H9 (cell line): ENCODE data around the gene ZSWIM1. TPM values are rescaled to one million over a fixed set of nuclear protein-coding genes. Genes with fewer than 3 reads are reported as not detected.
A peak's percentile ranks its signal among the peaks of the same experiment; 100 is the strongest.

ENCODE experiments used
- DNase-seq: peaks from one replicate; pipeline ENCODE4 v3.0.0-alpha.2; 2017
- H2AFZ ChIP-seq: one replicate; pipeline ENCODE4 v1.6.1; 2013; ENCODE audit warnings: mild to moderate bottlenecking, low read length, control low read depth, moderate library complexity
- H2AK5ac ChIP-seq: 2 replicates; pipeline ENCODE4 v1.6.1; 2013; ENCODE audit warnings: low read length, control low read depth, mixed read lengths; ENCODE audit not compliant: insufficient read length
- H2BK120ac ChIP-seq: one replicate; pipeline ENCODE4 v1.6.1; 2013; ENCODE audit warnings: low read depth, mild to moderate bottlenecking, low read length, control low read depth, inconsistent platforms; ENCODE audit not compliant: poor library complexity, severe bottlenecking
- H2BK12ac ChIP-seq: 2 replicates; pipeline ENCODE4 v1.6.1; 2013; ENCODE audit warnings: low read length, control low read depth, mixed read lengths, low read depth; ENCODE audit not compliant: insufficient read length
- H2BK15ac ChIP-seq: 2 replicates; pipeline ENCODE4 v1.6.1; 2013; ENCODE audit warnings: low read depth, low read length, control low read depth
- H2BK20ac ChIP-seq: one replicate; pipeline ENCODE4 v1.6.1; 2013; ENCODE audit warnings: low read depth, mild to moderate bottlenecking, low read length, control low read depth, inconsistent platforms; ENCODE audit not compliant: poor library complexity, severe bottlenecking
- H2BK5ac ChIP-seq: 2 replicates; pipeline ENCODE4 v1.6.1; 2013; ENCODE audit warnings: low read length, control low read depth, mixed read lengths; ENCODE audit not compliant: insufficient read length
- H3K14ac ChIP-seq: 2 replicates; pipeline ENCODE4 v1.6.1; 2013; ENCODE audit warnings: low read length, control low read depth; ENCODE audit not compliant: insufficient read depth
- H3K18ac ChIP-seq: 2 replicates; pipeline ENCODE4 v1.6.1; 2013; ENCODE audit warnings: low read depth, mild to moderate bottlenecking, mixed read lengths, low read length, control low read depth; ENCODE audit not compliant: insufficient read length
- H3K23ac ChIP-seq: 2 replicates; pipeline ENCODE4 v1.6.1; 2013; ENCODE audit warnings: low read length, control low read depth, mixed read lengths, low read depth; ENCODE audit not compliant: insufficient read length
- H3K23me2 ChIP-seq: 2 replicates; pipeline ENCODE4 v1.6.1; 2013; ENCODE audit warnings: low read depth, mild to moderate bottlenecking, mixed read lengths, low read length, control low read depth; ENCODE audit not compliant: insufficient read length, poor library complexity, severe bottlenecking
- H3K27ac ChIP-seq: 2 replicates; pipeline ENCODE4 v1.5.1; 2013; ENCODE audit warnings: low read length, control low read depth, mixed read lengths, low read depth; ENCODE audit not compliant: insufficient read length
- H3K27me3 ChIP-seq: 2 replicates; pipeline ENCODE4 v1.6.1; 2013; ENCODE audit warnings: low read length, control low read depth, inconsistent platforms; ENCODE audit not compliant: insufficient read depth
- H3K4ac ChIP-seq: 2 replicates; pipeline ENCODE4 v1.6.1; 2013; ENCODE audit warnings: low read depth, mild to moderate bottlenecking, control low read depth, inconsistent platforms, low read length, moderate library complexity
- H3K4me1 ChIP-seq: 2 replicates; pipeline ENCODE4 v1.6.1; 2013; ENCODE audit warnings: low read length, control low read depth, inconsistent platforms; ENCODE audit not compliant: insufficient read depth
- H3K4me2 ChIP-seq: 2 replicates; pipeline ENCODE4 v1.6.1; 2013; ENCODE audit warnings: low read length, control low read depth, mixed read lengths; ENCODE audit not compliant: insufficient read length, insufficient read depth
- H3K56ac ChIP-seq: 2 replicates; pipeline ENCODE4 v1.6.1; 2013; ENCODE audit warnings: low read depth, mild to moderate bottlenecking, mixed read lengths, low read length, control low read depth; ENCODE audit not compliant: insufficient read length
- H3K79me1 ChIP-seq: 2 replicates; pipeline ENCODE4 v1.6.1; 2013; ENCODE audit warnings: low read depth, mild to moderate bottlenecking, moderate library complexity, low read length, control low read depth, inconsistent platforms; ENCODE audit not compliant: insufficient read depth, poor library complexity, severe bottlenecking
- H3K79me2 ChIP-seq: 2 replicates; pipeline ENCODE4 v1.6.1; 2013; ENCODE audit warnings: low read length, control low read depth, inconsistent platforms; ENCODE audit not compliant: insufficient read depth
- H3K9ac ChIP-seq: 2 replicates; pipeline ENCODE4 v1.6.1; 2013; ENCODE audit warnings: low read length, control low read depth, mixed read lengths; ENCODE audit not compliant: insufficient read length; ENCODE audit errors: extremely low read depth
- H3K9me3 ChIP-seq: one replicate; pipeline ENCODE4 v1.6.1; 2013; ENCODE audit warnings: low read depth, low read length, inconsistent platforms; ENCODE audit not compliant: control insufficient read depth
- H3T11ph ChIP-seq: one replicate; pipeline ENCODE4 v1.6.1; 2013; ENCODE audit warnings: mild to moderate bottlenecking, low read length, control low read depth, inconsistent platforms
- H4K20me1 ChIP-seq: one replicate; pipeline ENCODE4 v1.6.1; 2013; ENCODE audit not compliant: control insufficient read depth, insufficient read length, insufficient read depth
- H4K5ac ChIP-seq: 2 replicates; pipeline ENCODE4 v1.6.1; 2013; ENCODE audit warnings: low read depth, mild to moderate bottlenecking, mixed read lengths, low read length, control low read depth; ENCODE audit not compliant: insufficient read length
- H4K8ac ChIP-seq: replicated peaks from 2 replicates; pipeline ENCODE4 v1.6.1; 2013; ENCODE audit warnings: low read length, control low read depth, mixed read lengths, low read depth; ENCODE audit not compliant: insufficient read length
- H4K91ac ChIP-seq: 2 replicates; pipeline ENCODE4 v1.6.1; 2013; ENCODE audit warnings: low read depth, mild to moderate bottlenecking, moderate library complexity, mixed read lengths, low read length, control low read depth; ENCODE audit not compliant: insufficient read length
- H3K27ac Mint-ChIP-seq, 3 experiments: 2 replicates in 2 of 3; 3 replicates in 1 of 3; pipeline ENCODE4 v1.8.0; 2020 to 2021; ENCODE audit warnings: mixed read lengths in 3 of 3, mild to moderate bottlenecking in 1 of 3, moderate library complexity in 1 of 3
- H3K27me3 Mint-ChIP-seq: 2 replicates; pipeline ENCODE4 v1.8.0; 2021; ENCODE audit warnings: low read depth, mild to moderate bottlenecking, moderate library complexity, mixed read lengths
- H3K36me3 Mint-ChIP-seq, 3 experiments: 2 replicates in 2 of 3; 3 replicates in 1 of 3; pipeline ENCODE4 v1.8.0; 2020 to 2021; ENCODE audit warnings: low read depth in 3 of 3, mixed read lengths in 3 of 3; ENCODE audit not compliant: insufficient read depth in 1 of 3
- H3K4me1 Mint-ChIP-seq, 2 experiments: 2 replicates each; pipeline ENCODE4 v1.8.0; 2020; ENCODE audit warnings: mixed read lengths in 2 of 2
- H3K4me3 Mint-ChIP-seq, 2 experiments: 2 replicates in 1 of 2; 3 replicates in 1 of 2; pipeline ENCODE4 v1.8.0; 2020 to 2021; ENCODE audit warnings: mild to moderate bottlenecking in 2 of 2, mixed read lengths in 2 of 2, moderate library complexity in 1 of 2
- H3K9me3 Mint-ChIP-seq, 2 experiments: 2 replicates in 1 of 2; 3 replicates in 1 of 2; pipeline ENCODE4 v1.8.0; 2020; ENCODE audit warnings: mild to moderate bottlenecking in 2 of 2, mixed read lengths in 2 of 2, moderate library complexity in 1 of 2
- CTCF ChIP-seq: fragments of 200-600 bp; sonication (generic); conservative IDR thresholded peaks from 3 replicates; pipeline ENCODE4 v1.8.0; 2021; ENCODE audit warnings: antibody characterized with exemption, mild to moderate bottlenecking
- WGBS: extraction: QIAGEN DNeasy Blood & Tissue Kit; methylation state at CpG from one replicate; pipeline ENCODE4 v1.1.7; 2013; ENCODE audit warnings: missing lambda C conversion rate, low lambda C conversion rate, mixed read lengths; ENCODE audit not compliant: insufficient read length; ENCODE audit errors: extremely low coverage; 5-methylcytosine and 5-hydroxymethylcytosine counted together
- total RNA-seq: library from RNA; stranded (reverse); gene quantifications from 2 replicates; pipeline ENCODE4 v1.2.1, GENCODE V29; 2021

Gene ZSWIM1
- total RNA-seq, 1 experiment from 2014 or later = 13.0 TPM

GRCh38 chr20:45920462-45921336 lies 39.7 kb downstream of the ZSWIM1 start:
- H3K23ac ChIP-seq = no peak overlapping the region
- H2BK20ac ChIP-seq = no peak overlapping the region
- Mint-ChIP-seq H3K27ac (peak overlapping the region in 1 of 3 experiments; percentile 47; a peak in 2 of 7 replicates), H3K4me1 (peaks cover 10 to 20% of the 10 kb centered on the region in 2 experiments; a peak in 3 of 4 replicates), H3K4me3 (no peak overlapping the region), H3K9me3 (no peaks in the 10 kb centered on the region), H3K36me3 (no peaks in the 10 kb centered on the region), H3K27me3 (peaks cover 6% of the 10 kb centered on the region)
- no peak overlapping the region for H2BK15ac ChIP-seq
- no peaks in the 10 kb centered on the region for H4K20me1 ChIP-seq
- H4K8ac ChIP-seq = no peak overlapping the region
- no peak overlapping the region for H2BK120ac ChIP-seq
- no peaks in the 10 kb centered on the region for H3K79me2 ChIP-seq
- H4K5ac ChIP-seq = no peak overlapping the region
- H3K4me2 ChIP-seq = no peak overlapping the region
- no peak overlapping the region for H3K14ac ChIP-seq
- no peaks in the 10 kb centered on the region for H3K79me1 ChIP-seq
- no peak overlapping the region for H4K91ac ChIP-seq
- H3K9me3 ChIP-seq = no peaks in the 10 kb centered on the region
- H2AK5ac ChIP-seq = no peak overlapping the region
- WGBS = no CpG with 5 or more reads among the region's 9 CpGs
- H3K9ac ChIP-seq = no peak overlapping the region
- no peak overlapping the region for H3T11ph ChIP-seq
- H3K4me1 ChIP-seq = no peaks in the 10 kb centered on the region
- H3K4ac ChIP-seq = no peak overlapping the region
- no peak for DNase-seq
- H3K27me3 ChIP-seq = no peaks in the 10 kb centered on the region
- H3K27ac ChIP-seq = no peak overlapping the region
- H2BK5ac ChIP-seq = no peak overlapping the region
- no peak for TF ChIP-seq CTCF
- H2BK12ac ChIP-seq = no peak overlapping the region
- H3K23me2 ChIP-seq = no peaks in the 10 kb centered on the region
- no peak overlapping the region for H3K56ac ChIP-seq
- H3K18ac ChIP-seq = no peak overlapping the region
- H2AFZ ChIP-seq = no peak overlapping the region
